Panc1 (cell line): ENCODE data around the gene FADS2. TPM values are rescaled to one million over a fixed set of nuclear protein-coding genes. Genes with fewer than 3 reads are reported as not detected.

Experiments
- ATAC-seq: fragments of 200-7000 bp; cut with Tn5 transposase; 2 replicates; pipeline ENCODE4 v1.9.1; 2020; ENCODE audit warnings: mild to moderate bottlenecking, moderate library complexity
- BruUV-seq: library from RNA; stranded (reverse); fragments of 400-500 nt; replicated peaks from 2 replicates; lab custom pipeline; 2021; lab: Mats Ljungman, UMichigan
- CTCF ChIA-PET: fragments of 300-600 bp; sonication (Branson Sonifier 250); formaldehyde crosslinking; loops from one replicate; lab custom pipeline; 2022; ENCODE audit warnings: antibody characterized with exemption; lab: Charles Lee
- POLR2A ChIA-PET: fragments of 300-600 bp; sonication (Branson Sonifier 250); formaldehyde crosslinking; loops from one replicate; lab custom pipeline; 2022; ENCODE audit warnings: antibody characterized with exemption; lab: Charles Lee
- DNase-seq: peaks from one replicate; pipeline ENCODE4 v3.0.0-alpha.2; 2010; ENCODE audit warnings: low read depth, low spot score
- H3K27ac ChIP-seq: 2 replicates; pipeline ENCODE4 v1.5.1; 2011; ENCODE audit warnings: mild to moderate bottlenecking, low read length, inconsistent platforms
- H3K27me3 ChIP-seq: fragments of 200-500 bp; sonication (Bioruptor generic); 2 replicates; pipeline ENCODE4 v1.6.0; 2014; ENCODE audit warnings: low read length, inconsistent platforms; ENCODE audit not compliant: control insufficient read depth, insufficient read depth
- H3K36me3 ChIP-seq: fragments of 200-500 bp; sonication (Bioruptor generic); 2 replicates; pipeline ENCODE4 v1.5.1; 2014; ENCODE audit warnings: inconsistent platforms, mild to moderate bottlenecking, low read length, moderate library complexity; ENCODE audit not compliant: control insufficient read depth, insufficient read depth
- H3K4me1 ChIP-seq: 2 replicates; pipeline ENCODE4 v1.5.1; 2011; ENCODE audit warnings: inconsistent platforms, mild to moderate bottlenecking, low read length, moderate library complexity; ENCODE audit not compliant: control insufficient read depth, insufficient read depth
- H3K4me3 ChIP-seq, 2 experiments: 2 replicates each; pipeline ENCODE4 v1.5.1; 2011 to 2012; ENCODE audit warnings: low read depth in 2 of 2, low read length in 2 of 2, mild to moderate bottlenecking in 2 of 2, inconsistent platforms in 1 of 2, moderate library complexity in 1 of 2
- H3K9me3 ChIP-seq: fragments of 200-500 bp; sonication (Bioruptor generic); 2 replicates; pipeline ENCODE4 v1.5.1; 2014; ENCODE audit warnings: low read depth, mild to moderate bottlenecking, inconsistent platforms, low read length, moderate library complexity; ENCODE audit not compliant: control insufficient read depth, insufficient read depth
- CTCF ChIP-seq: fragments of 450-650 bp; IDR thresholded peaks from 2 replicates; pipeline ENCODE4 v1.5.1; 2017; ENCODE audit warnings: mild to moderate bottlenecking
- POLR2AphosphoS5 ChIP-seq: IDR thresholded peaks from 2 replicates; pipeline ENCODE4 v1.6.1; 2012; ENCODE audit warnings: mild to moderate bottlenecking, low read depth, low read length, moderate library complexity
- REST ChIP-seq, 2 experiments: IDR thresholded peaks; 2 replicates each; pipeline ENCODE4 v1.6.1; 2011 to 2012; ENCODE audit warnings: low read depth in 2 of 2, control low read depth in 1 of 2, low read length in 1 of 2, mild to moderate bottlenecking in 1 of 2, moderate library complexity in 1 of 2; ENCODE audit not compliant: insufficient read depth in 1 of 2
- SIN3A ChIP-seq: IDR thresholded peaks from 2 replicates; pipeline ENCODE4 v1.6.1; 2012; ENCODE audit warnings: low read depth, mild to moderate bottlenecking, low read length, moderate library complexity, borderline replicate concordance; ENCODE audit not compliant: insufficient read depth
- TCF7L2 ChIP-seq: IDR thresholded peaks from 2 replicates; pipeline ENCODE4 v1.6.1; 2011; ENCODE audit warnings: mild to moderate bottlenecking, low read depth, low read length, inconsistent platforms
- in situ Hi-C: cut with HindIII; loops from 2 replicates; pipeline ENCODE4 v1.10.0; 2016; ENCODE audit warnings: low sequenced_read_pairs, low pct_unique_long_range_greater_than_20kb
- intact Hi-C: fragments of 100-400 bp; cut with micrococcal nuclease; formaldehyde crosslinking; loops from one replicate; pipeline ENCODE4 v1.10.0; 2022; ENCODE audit not compliant: unreplicated experiment
- total RNA-seq: library from RNA; stranded (reverse); gene quantifications from one replicate; pipeline ENCODE4 v1.2.1, GENCODE V29; 2021; ENCODE audit not compliant: unreplicated experiment

FADS2 gene
- total RNA-seq, 1 experiment from 2014 or later = 679 TPM

- ChIA-PET CTCF (interaction anchor here (0.6 to 2.0 kb wide), 8 partner anchors 15 to 393 kb away, joined by 3 to 13 read pairs (median 8); no protein-coding TSS in a partner anchor), POLR2A (interaction anchor here (0.6 kb wide), 1 partner anchor 25 kb away, joined by 3 read pairs; no protein-coding TSS in a partner anchor)
- TF ChIP-seq POLR2AphosphoS5 = no peak; the same call in 1 of the 2 replicates
- TF ChIP-seq REST (IDR thresholded peaks at IDR 0.05; ENCODE audit: insufficient read depth in 1 of 2, low read depth in 2 of 2, low read length in 1 of 2) = no peak
- TF ChIP-seq TCF7L2 = no peak
- no peak for TF ChIP-seq CTCF
- no peak for TF ChIP-seq SIN3A
- no peak overlapping the region for H3K27ac ChIP-seq
- no peak for ATAC-seq
- no peaks in the 10 kb centered on the region for H3K27me3 ChIP-seq
- no peak overlapping the region for H3K4me3 ChIP-seq
- H3K36me3 ChIP-seq = no peaks in the 10 kb centered on the region
- no peak for DNase-seq
- in situ Hi-C loops (no loop called here), intact Hi-C loops (no loop called here)
- H3K4me1 ChIP-seq = peaks cover 13% of the 10 kb centered on the region
- BruUV-seq = no TSS peak
- no peaks in the 10 kb centered on the region for H3K9me3 ChIP-seq
Measured at GRCh38 chr11:61869708-61870451, 41.8 kb downstream of the FADS2 start.

- Histone ChIP-seq H3K4me1 (peaks cover 13% of the 10 kb centered on the region), H3K27ac (peak overlapping the region; percentile 48; the same call in 1 of the 2 replicates), H3K9me3 (no peaks in the 10 kb centered on the region), H3K27me3 (no peaks in the 10 kb centered on the region), H3K36me3 (no peaks in the 10 kb centered on the region), H3K4me3 (peak overlapping the region in 1 of 2 experiments; percentile 40; a peak in 2 of 4 replicates)
- DNase-seq (no peak), ATAC-seq (peak; percentile 19; the same call in 1 of the 2 replicates)
- ChIA-PET CTCF (interaction anchor here (0.6 to 2.0 kb wide), 11 partner anchors 15 to 393 kb away, joined by 3 to 13 read pairs (median 6); no protein-coding TSS in a partner anchor), POLR2A (interaction anchor here (0.6 kb wide), 1 partner anchor 25 kb away, joined by 3 read pairs; no protein-coding TSS in a partner anchor)
- no TSS peak for BruUV-seq
- intact Hi-C loops (loop anchor here (1.0 kb wide), 1 partner anchor 77 kb away; no protein-coding TSS in a partner anchor), in situ Hi-C loops (no loop called here)
- peak; percentile 65; the same call in 1 of the 2 replicates for TF ChIP-seq TCF7L2
- TF ChIP-seq POLR2AphosphoS5 = no peak
- no peak for TF ChIP-seq SIN3A
- no peak for TF ChIP-seq CTCF
- no peak for TF ChIP-seq REST (IDR thresholded peaks at IDR 0.05; ENCODE audit: insufficient read depth in 1 of 2, low read depth in 2 of 2, low read length in 1 of 2)
Measured at GRCh38 chr11:61870541-61871031, 42.5 kb downstream of the FADS2 start.
